ENCODE results near the gene TNFRSF12A.

GRCh38 chr16:2981899-2982250 is 38.3 kb upstream of the TNFRSF12A start:
- TF ChIP-seq EP300 (IDR thresholded peaks at IDR 0.05): no peak
- TF ChIP-seq POLR2A (IDR thresholded peaks at IDR 0.05): no peak
- TF ChIP-seq CTCF (IDR thresholded peaks at IDR 0.05): no peak
